ENCODE data around the gene RTRAF. TPM values are rescaled to one million over a fixed set of nuclear protein-coding genes. Genes with fewer than 3 reads are reported as not detected.

RTRAF gene
- polyA plus RNA-seq, 1 donor (not counting 4 experiments of a cell fraction or from before 2014, with no cell fraction given) = 255 TPM

GRCh38 chr14:52039124-52039815 is 49.9 kb downstream of the RTRAF start:
- no peak overlapping the region for H2AFZ ChIP-seq (ENCODE audit: control insufficient read depth, low read length)
- no peaks in the 10 kb centered on the region for H3K36me3 ChIP-seq (ENCODE audit: control insufficient read depth in 2 of 2, extremely low read depth in 1 of 2, insufficient read depth in 2 of 2, low read length in 2 of 2)
- dilution Hi-C loops (cut with MboI; ENCODE audit: extremely low pct_ligation_motif_present, low sequenced_read_pairs) = no loop called here
- no peak overlapping the region for H3K27ac ChIP-seq (ENCODE audit: control insufficient read depth, insufficient read depth, low read length)
- FAIRE-seq (no peak), DNase-seq (ENCODE audit: low read depth, low spot score) (no peak)
- H3K9me3 ChIP-seq (ENCODE audit: control insufficient read depth, low read depth, low read length) = no peaks in the 10 kb centered on the region
- no peak overlapping the region for H3K4me2 ChIP-seq (ENCODE audit: control insufficient read depth, extremely low read depth, insufficient read depth, low read depth, low read length)
- H3K9me1 ChIP-seq (ENCODE audit: control insufficient read depth, extremely low read depth, insufficient read depth, low read length) = no peaks in the 10 kb centered on the region
- H4K20me1 ChIP-seq (ENCODE audit: control insufficient read depth, extremely low read depth, insufficient read depth, low read length) = no peaks in the 10 kb centered on the region
- TF ChIP-seq CTCF (optimal IDR thresholded peaks at IDR 0.05 in 1 of 3, IDR thresholded peaks at IDR 0.05 in 1 of 3, conservative IDR thresholded peaks at IDR 0.05 in 1 of 3; ENCODE audit: extremely low read depth in 1 of 3, insufficient read depth in 2 of 3, low read length in 3 of 3) (no peak), EZH2 (IDR thresholded peaks at IDR 0.05; ENCODE audit: low read length) (no peak)
- peaks cover 3% of the 10 kb centered on the region for H3K27me3 ChIP-seq (ENCODE audit: control insufficient read depth, extremely low read depth, insufficient read depth, low read length)
- H3K9ac ChIP-seq (ENCODE audit: control insufficient read depth, extremely low read depth, insufficient read depth, low read length) = no peak overlapping the region
- no peak overlapping the region for H3K4me3 ChIP-seq (ENCODE audit: control insufficient read depth in 2 of 3, extremely low read depth in 1 of 3, insufficient read depth in 2 of 3, low read depth in 1 of 3, low read length in 3 of 3)
- H3K4me1 ChIP-seq (ENCODE audit: control insufficient read depth, extremely low read depth, insufficient read depth, low read length) = no peaks in the 10 kb centered on the region
- H3K79me2 ChIP-seq (ENCODE audit: control insufficient read depth, insufficient read depth, low read length) = no peaks in the 10 kb centered on the region

- H3K9ac ChIP-seq (ENCODE audit: control insufficient read depth, extremely low read depth, insufficient read depth, low read length) = no peak overlapping the region
- no peaks in the 10 kb centered on the region for H3K79me2 ChIP-seq (ENCODE audit: control insufficient read depth, insufficient read depth, low read length)
- H3K27ac ChIP-seq (ENCODE audit: control insufficient read depth, insufficient read depth, low read length) = no peak overlapping the region
- dilution Hi-C loops (cut with MboI; ENCODE audit: extremely low pct_ligation_motif_present, low sequenced_read_pairs) = no loop called here
- H3K27me3 ChIP-seq (ENCODE audit: control insufficient read depth, extremely low read depth, insufficient read depth, low read length) = peaks cover 3% of the 10 kb centered on the region
- peaks cover 6% of the 10 kb centered on the region for H3K4me1 ChIP-seq (ENCODE audit: control insufficient read depth, extremely low read depth, insufficient read depth, low read length)
- FAIRE-seq (no peak), DNase-seq (ENCODE audit: low read depth, low spot score) (no peak)
- no peak overlapping the region for H3K4me3 ChIP-seq (ENCODE audit: control insufficient read depth in 2 of 3, extremely low read depth in 1 of 3, insufficient read depth in 2 of 3, low read depth in 1 of 3, low read length in 3 of 3)
- no peaks in the 10 kb centered on the region for H3K9me1 ChIP-seq (ENCODE audit: control insufficient read depth, extremely low read depth, insufficient read depth, low read length)
- no peak overlapping the region for H3K4me2 ChIP-seq (ENCODE audit: control insufficient read depth, extremely low read depth, insufficient read depth, low read depth, low read length)
- H4K20me1 ChIP-seq (ENCODE audit: control insufficient read depth, extremely low read depth, insufficient read depth, low read length) = no peaks in the 10 kb centered on the region
- no peak overlapping the region for H2AFZ ChIP-seq (ENCODE audit: control insufficient read depth, low read length)
- TF ChIP-seq CTCF (optimal IDR thresholded peaks at IDR 0.05 in 1 of 3, IDR thresholded peaks at IDR 0.05 in 1 of 3, conservative IDR thresholded peaks at IDR 0.05 in 1 of 3; ENCODE audit: extremely low read depth in 1 of 3, insufficient read depth in 2 of 3, low read length in 3 of 3) (no peak), EZH2 (IDR thresholded peaks at IDR 0.05; ENCODE audit: low read length) (no peak)
- no peaks in the 10 kb centered on the region for H3K36me3 ChIP-seq (ENCODE audit: control insufficient read depth in 2 of 2, extremely low read depth in 1 of 2, insufficient read depth in 2 of 2, low read length in 2 of 2)
- no peaks in the 10 kb centered on the region for H3K9me3 ChIP-seq (ENCODE audit: control insufficient read depth, low read depth, low read length)
Observed at GRCh38 chr14:52040598-52040997, 51.3 kb downstream of the RTRAF start.
